NCI-H187 (cell line): ENCODE data around the gene COG5.

Source experiments
- DNase-seq, 2 experiments: peaks; one replicate each; lab custom pipeline; 2025; lab: John Stamatoyannopoulos, UW

The COG5 gene

GRCh38 chr7:107505997-107506673 is 57.6 kb downstream of the COG5 start:
- no peak for DNase-seq

DNA sequence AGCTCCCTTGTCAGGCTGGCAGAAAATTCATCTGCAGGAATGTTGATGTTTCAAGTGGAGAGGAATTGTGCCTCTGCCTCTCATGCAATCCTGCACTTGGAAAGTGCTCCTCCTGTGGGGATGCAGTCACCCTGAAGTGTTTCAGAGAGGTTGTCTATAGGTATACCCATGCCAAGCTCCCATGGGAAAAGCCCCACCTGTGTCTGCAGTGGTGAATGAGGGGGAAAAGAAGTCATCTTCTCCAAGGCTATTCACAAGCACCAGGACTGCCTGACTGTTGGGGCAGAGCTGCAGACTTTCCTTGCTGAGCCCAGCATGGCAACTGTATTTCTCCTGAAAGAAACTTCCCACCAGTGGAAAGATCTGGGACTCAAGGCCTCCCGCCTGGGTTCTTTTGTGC is 58.4 kb downstream of the COG5 start:
- DNase-seq = no peak

- no peak for DNase-seq
Measured at GRCh38 chr7:107503687-107504086, 60.0 kb downstream of the COG5 start.

GRCh38 chr7:107502797-107503196 is 60.9 kb downstream of the COG5 start:
- no peak for DNase-seq

- no peak for DNase-seq
Measured at GRCh38 chr7:107502154-107502553, 61.6 kb downstream of the COG5 start.

- DNase-seq = no peak
Measured at GRCh38 chr7:107501593-107501992, 62.1 kb downstream of the COG5 start.

DNA sequence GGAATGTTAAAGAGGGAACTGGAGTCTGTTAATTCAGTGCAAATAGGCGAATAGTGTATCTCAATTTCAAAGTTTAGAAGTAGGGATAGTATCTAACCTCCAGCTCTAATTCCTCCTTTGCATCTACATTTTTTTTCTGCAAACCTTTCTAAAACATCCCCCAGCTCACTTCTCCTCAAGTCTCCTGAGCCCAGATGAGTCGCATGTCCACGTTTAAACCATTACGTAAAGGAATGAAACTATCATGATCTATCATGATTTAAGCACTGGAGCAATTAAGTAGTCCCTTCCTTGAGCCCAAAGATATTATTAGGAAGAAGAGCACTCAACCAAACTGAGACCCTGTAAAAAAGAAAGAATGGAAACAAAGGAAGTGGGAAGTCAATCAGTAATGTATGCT is 64.0 kb downstream of the COG5 start:
- no peak for DNase-seq

GRCh38 chr7:107495516-107495915 is 68.2 kb downstream of the COG5 start:
- DNase-seq = no peak

- no peak for DNase-seq
Measured at GRCh38 chr7:107494884-107495283, 68.8 kb downstream of the COG5 start.

- no peak for DNase-seq
Measured at GRCh38 chr7:107494315-107494751, 69.4 kb downstream of the COG5 start.

DNA sequence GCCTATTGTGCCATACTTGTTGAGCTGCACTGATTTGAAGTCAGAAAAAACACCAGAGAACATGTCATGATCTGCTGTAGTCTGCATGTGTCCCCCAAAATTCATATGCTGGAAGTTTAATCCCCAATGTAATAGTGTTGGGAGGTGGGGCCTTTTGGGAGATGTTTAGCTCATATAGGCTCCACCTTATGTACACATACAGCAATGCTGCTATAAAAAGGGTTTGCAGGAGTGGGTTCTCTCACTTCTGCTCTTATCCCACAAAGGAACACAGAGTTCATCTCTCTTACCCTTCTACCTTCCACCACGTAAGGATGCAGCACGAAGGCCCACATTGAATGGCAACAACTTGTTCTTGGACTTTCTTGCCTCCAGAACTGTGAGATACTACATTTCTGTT is 70.8 kb downstream of the COG5 start:
- no peak for DNase-seq

DNA sequence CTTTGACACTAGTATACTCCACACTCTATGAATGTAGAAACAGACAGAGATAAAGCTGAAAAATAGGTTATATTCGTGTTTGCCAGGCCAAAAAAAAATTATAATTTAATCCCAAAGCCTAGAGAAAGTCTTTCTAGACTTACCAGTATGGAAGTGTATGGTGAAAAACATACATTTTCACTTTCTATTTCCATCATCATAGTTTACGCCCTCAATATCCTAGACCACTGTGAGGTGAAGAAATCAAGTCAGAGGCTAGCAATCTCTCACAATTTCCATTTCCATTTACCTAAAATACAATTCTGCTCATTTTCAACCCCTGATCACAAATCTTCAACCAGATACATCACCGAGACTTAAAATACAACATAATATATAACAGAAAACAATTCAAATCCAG is 77.7 kb downstream of the COG5 start:
- DNase-seq = no peak

- no peak for DNase-seq
Measured at GRCh38 chr7:107482571-107482970, 81.1 kb downstream of the COG5 start.

DNA sequence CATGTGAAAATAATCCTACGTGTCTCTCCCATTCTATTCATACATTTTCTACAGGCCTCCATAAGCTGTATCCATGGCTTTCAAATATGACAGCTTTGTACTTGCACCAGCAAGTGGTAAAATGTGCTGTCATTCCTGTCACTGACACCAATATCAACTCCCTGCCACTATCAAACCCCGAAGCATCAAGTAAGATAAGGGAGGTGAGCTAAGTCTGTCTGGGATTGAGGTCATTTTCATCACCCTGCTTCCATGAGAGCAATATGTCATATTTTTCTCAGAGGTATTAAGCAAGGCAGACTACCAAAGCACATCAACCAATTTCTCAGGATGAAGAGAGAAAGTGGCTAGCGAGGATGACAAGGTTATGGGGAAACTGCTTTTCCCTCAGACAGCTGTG is 82.8 kb downstream of the COG5 start:
- DNase-seq = no peak

DNA sequence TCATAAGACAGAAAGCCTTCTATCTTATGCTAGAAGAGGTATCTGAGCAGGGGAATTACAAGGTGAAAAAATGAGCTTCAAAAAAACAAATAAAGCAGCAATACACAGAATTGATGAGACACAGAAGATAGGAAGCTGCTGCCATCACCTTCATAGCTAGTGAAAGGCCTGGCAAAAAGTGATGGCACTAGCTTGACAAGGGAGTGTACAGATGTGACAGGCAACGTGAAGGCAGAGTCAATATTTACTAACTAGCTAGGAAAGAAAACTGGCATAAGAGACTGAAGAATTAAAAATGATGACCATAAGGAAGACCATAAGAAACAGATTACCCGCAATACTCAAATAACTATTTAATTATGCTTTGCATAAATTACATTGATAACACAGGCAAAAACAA is 84.4 kb downstream of the COG5 start:
- DNase-seq = no peak

GRCh38 chr7:107474104-107474521 is 89.6 kb downstream of the COG5 start:
- DNase-seq = no peak

GRCh38 chr7:107472116-107472515 is 91.6 kb downstream of the COG5 start:
- DNase-seq = no peak

GRCh38 chr7:107471292-107472070 is 92.2 kb downstream of the COG5 start:
- DNase-seq = no peak

GRCh38 chr7:107469929-107470328 is 93.8 kb downstream of the COG5 start, which contains the start of gene GPR22:
Gene GPR22, plus strand, starts transcription at chr7:107470057. Its CDS starts 4,004 bp downstream, at chr7:107474061.
- DNase-seq = no peak

GRCh38 chr7:107468824-107469223 is 94.9 kb downstream of the COG5 start:
- DNase-seq = no peak

GRCh38 chr7:107467972-107468371 is 95.7 kb downstream of the COG5 start:
- no peak for DNase-seq

- DNase-seq = no peak
Measured at GRCh38 chr7:107464666-107465226, 99.0 kb downstream of the COG5 start.
